HG02943 (cell line): ENCODE data around the gene LHFPL6.

ENCODE experiments used
- ATAC-seq: cut with Tn5 transposase; IDR thresholded peaks from one replicate; pipeline ENCODE4 v1.9.1; 2021; ENCODE audit warnings: mild to moderate bottlenecking, low read depth, moderate library complexity; ENCODE audit not compliant: unreplicated experiment

The LHFPL6 gene

GRCh38 chr13:39557285-39557955, 45.6 kb downstream of the LHFPL6 start:
- no peak for ATAC-seq

DNA sequence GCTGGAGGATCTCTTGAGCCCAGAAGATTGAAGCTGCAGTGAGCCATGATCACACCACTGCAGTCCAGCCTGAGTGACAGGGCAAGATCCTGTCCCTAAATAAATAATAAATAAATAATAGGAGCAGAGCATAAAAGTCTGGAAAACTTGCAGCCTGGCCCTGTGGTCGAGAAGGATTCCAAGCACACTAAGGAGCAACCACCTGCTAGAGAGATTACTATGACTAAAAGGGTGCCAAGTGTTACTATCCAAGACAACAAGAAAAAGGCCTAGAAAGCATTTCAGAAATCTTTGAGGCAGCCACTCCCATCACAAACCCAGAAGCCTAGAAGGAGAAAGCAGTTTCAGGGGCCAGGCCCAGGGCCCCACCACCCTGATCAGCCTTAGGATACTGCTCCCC, 46.1 kb downstream of the LHFPL6 start:
- no peak for ATAC-seq

GRCh38 chr13:39554371-39554770, 48.6 kb downstream of the LHFPL6 start:
- no peak for ATAC-seq

GRCh38 chr13:39552246-39552645, 50.7 kb downstream of the LHFPL6 start:
- ATAC-seq: no peak

GRCh38 chr13:39550931-39551330, 52.1 kb downstream of the LHFPL6 start:
- ATAC-seq: no peak

DNA sequence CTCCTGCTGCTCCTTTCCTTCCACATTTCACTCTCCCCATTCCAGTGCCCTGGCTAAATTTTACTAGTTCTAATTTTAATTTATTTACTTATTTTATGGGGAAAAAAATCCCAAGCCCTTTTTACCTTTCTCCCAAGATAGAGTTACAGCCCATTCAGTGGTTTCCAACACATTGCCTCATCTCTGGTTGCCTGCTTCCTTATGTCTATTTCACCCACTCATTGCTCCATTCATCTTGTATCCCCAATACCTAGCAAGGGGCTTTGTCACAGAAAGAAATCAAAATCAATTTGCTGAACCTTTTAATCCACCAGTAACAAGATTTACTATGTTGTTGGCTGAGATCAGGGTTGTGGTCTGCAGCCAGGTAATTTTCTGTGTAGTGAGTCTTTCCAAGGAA, 55.9 kb downstream of the LHFPL6 start:
- ATAC-seq: no peak

DNA sequence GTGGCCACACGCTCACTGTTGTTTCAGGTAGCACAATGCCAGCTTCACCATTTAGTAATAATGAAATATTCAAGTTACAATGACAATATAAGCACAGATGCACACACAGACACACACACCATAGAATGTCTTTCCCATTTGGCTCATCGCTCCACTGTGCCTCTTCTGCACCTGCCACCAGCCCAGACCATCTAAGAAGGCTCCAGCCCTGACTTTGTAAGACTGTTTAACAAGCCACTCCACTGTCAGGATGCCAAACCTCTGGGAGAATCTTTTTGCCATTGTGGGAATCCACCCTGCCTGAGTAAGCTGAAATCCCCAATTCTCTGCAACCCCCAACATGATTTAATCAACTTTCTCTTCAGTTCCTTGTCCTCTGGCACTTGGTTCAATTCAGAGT, 60.6 kb downstream of the LHFPL6 start:
- ATAC-seq: no peak

DNA sequence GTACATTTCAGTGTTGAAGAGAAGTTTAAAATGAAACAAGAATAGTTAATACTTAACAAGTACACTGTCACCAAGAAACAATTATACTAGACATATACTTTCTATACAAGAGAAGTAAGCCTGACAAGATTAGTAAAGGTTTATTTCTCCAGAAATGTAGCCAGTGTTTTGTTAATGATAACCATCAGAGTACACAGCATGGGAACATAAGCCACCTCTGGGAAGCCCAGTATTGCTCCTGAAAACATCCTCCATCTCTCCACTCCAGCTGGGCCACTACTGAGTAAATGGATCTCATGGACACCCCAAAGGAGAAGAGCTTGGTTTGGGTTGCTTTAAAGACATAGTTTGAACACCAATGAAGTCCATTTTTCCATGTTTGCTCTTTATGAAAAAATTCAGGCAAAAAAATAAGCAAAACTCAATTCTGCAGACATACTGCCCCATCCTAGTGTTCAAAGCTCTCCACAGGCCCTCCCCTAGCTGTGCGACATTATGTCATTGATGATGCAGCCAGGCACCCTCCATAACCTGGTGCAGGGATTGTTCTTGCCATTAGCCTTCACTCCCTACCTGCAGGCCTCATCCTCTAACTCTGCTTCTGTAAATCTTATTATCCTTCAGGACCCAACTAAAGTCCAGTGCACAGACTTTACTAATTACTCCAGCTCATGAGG, 61.9 kb downstream of the LHFPL6 start:
- no peak for ATAC-seq

- ATAC-seq: no peak
Observed at GRCh38 chr13:39538816-39539790, 63.9 kb downstream of the LHFPL6 start.

- ATAC-seq: no peak
Observed at GRCh38 chr13:39536906-39537305, 66.1 kb downstream of the LHFPL6 start.

GRCh38 chr13:39536274-39536673, 66.7 kb downstream of the LHFPL6 start:
- ATAC-seq: no peak

DNA sequence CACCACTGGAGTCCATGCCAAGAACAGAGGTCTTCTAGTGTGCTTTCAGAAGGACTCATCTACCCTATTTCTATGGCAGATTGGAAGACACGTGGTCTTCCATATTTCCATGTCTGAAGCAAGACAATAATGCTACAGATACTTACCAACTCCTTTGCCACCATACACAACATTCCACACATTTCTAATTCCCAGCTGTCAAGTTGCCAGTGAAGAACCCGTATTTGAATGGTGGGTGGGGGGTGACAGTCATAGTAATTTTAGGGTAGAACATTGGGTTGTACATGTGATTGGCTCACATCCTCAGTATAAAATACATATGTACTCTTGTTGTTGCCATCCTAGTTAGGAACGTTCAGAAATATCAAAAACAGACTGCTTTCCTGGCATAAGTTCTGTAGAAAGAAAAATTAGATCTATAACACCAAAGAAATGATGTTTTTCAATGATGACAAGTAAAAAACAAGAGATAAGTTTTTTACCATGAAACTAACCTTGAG, 69.3 kb downstream of the LHFPL6 start:
- no peak for ATAC-seq

DNA sequence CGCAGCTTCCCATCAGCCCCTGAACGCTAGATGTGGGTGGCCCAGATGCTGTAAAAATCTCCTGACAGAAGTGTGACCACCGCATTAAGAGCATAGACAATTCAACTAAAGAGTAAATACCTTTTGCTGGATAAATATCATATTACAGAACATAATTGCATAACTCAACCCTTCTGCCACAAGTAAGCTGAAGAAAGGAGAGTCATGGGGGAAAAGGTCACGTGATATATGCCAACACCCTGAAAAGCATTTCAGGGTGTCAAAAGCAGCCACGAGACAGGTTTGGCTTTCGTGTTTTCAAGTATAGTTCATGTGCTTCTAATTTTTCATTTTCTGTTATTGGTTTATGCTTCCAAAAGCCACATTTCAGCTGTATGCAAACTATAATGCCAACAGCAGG, 71.3 kb downstream of the LHFPL6 start:
- ATAC-seq: no peak

DNA sequence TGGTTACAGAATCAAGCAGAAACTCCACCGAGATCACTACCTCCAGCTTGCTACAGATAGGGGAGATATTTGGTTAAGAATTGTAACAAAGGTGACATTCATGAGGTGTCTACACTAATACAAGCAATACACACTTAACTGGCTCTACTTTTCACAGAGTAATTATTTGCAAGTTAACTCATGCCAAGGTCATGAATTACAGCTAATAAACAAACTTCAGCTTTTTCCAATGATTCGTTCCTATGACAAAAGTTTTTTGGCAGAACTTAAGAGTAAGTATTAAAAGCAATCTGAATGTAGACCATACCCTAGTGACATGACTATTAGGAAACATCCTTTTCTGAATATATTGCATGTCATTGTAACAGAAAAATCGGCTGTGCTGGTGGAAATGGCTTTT, 72.1 kb downstream of the LHFPL6 start:
- ATAC-seq: no peak

DNA sequence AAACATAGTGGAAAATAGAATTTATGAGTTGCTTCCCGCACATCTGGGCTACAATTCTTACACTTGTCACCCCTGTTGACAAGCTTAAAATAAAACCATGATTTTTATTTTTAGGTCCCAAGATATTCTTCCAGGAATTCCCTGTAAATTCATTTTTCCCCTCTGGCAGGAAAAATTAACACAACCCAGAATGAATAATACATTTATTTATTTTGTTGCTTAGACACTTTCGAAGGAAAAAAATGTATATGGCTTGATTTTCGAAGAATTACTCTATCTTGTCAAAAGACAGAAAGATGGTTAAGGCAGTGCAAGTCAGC, 74.4 kb downstream of the LHFPL6 start:
- no peak for ATAC-seq

DNA sequence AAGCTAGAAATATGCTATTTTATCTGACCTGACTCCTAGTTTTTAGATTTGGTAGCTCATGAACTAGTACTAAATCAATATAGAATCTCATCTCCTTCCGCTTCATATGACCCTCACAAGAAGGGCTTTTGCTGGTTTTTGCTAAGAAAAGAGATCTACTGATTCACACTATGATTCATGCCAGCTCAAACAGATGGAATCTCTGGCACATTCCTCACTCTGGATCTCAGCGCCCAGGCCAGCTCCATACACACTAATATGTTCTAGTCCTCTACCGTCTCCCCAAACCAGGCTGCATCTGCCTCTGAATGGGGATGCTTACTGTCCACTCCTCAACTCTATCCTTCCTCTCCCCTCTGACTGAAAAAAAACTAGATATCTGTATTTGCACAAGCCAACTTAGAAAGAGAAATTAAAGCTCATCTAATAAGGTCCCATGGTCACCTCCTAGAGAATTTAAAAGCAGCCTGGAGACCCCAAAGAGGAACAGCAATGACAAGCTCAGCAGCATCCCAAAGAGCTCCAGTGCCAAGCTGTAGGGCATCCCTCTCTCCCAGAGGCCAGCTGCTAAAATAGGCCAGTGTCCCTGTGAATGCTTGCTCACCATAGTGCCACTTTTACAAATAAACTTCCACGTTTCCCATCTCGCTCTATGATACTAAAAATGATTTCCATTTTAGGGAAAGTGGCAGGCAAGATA, 74.9 kb downstream of the LHFPL6 start:
- ATAC-seq: no peak

- ATAC-seq: no peak
Observed at GRCh38 chr13:39527301-39527700, 75.7 kb downstream of the LHFPL6 start.

GRCh38 chr13:39526499-39526898, 76.5 kb downstream of the LHFPL6 start:
- ATAC-seq: no peak

DNA sequence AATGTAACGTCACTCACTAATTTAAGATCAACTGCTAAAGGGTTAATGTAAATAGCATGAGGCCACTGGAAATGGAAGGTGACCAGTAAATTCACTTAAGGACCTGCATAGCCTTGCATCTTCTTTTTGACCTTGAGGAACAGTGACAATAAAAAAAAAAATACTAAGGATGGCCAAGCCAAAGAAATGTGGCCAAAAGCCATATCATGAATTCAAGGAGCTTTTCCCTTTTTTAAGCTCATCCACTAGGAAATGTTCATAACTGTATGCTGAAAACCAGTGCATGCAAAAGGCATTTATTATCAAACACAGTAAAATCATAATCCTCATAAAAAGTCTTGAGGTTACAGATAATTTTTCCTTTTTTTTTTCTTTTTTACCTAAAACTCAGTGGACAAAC, 77.5 kb downstream of the LHFPL6 start:
- ATAC-seq: no peak

DNA sequence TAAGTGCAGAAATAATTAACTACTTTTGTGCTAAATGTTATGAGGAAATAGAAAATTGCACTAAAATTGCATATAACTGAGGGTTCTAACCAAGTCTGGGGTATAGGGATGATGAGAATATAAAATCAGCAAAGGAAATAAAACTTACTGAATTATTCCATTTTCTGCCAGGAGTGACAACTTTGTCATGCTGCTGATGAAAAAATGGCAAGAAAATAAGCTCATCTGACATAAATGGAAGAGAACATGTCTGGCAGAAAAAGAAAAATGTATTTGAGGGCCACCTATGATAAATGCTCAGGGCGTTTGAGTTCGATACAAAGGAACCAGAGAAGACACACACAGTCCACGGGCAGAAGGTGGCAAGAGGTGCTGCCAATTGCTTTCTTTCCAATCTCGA, 78.2 kb downstream of the LHFPL6 start:
- ATAC-seq: no peak

DNA sequence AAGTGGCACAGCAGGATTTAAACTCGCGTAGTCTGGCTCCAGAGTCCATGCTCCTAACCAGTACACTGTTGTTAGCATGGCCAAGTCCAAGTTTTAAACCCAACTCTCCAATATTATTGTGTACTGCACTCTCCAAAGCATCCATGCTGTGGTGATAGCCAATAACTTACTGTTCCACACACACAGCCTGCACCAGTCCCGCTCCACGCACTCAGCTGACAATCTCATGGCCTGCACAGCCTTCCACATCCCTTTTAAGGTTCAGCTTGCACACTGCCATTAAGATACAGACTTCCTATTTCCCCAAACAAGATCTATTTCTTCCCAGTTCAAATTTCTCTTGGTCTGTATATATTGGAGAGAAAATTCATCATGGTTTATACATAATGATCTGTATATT, 80.7 kb downstream of the LHFPL6 start:
- no peak for ATAC-seq
